Thyroid gland (tissue), 4 donors: ENCODE results near the gene RRAD. TPM values are rescaled to one million over a fixed set of nuclear protein-coding genes. Genes with fewer than 3 reads are reported as not detected.
"Not testable (repeated sequence)": the region's sequence is repeated elsewhere in the genome, so short reads cannot be mapped to it uniquely, and the experiment has no call there.

ENCODE experiments used
- DNase-seq, 2 donors: peaks; one replicate each; pipeline ENCODE4 v3.0.0-alpha.2; 2019
- H3K27ac ChIP-seq, 3 donors: fragments of 200-600 bp; sonication (generic); 1 replicate in 2 of 3; 2 replicates in 1 of 3; pipeline ENCODE4 v1.5.1; 2016 to 2019; ENCODE audit warnings: mild to moderate bottlenecking in 1 of 3, moderate library complexity in 1 of 3
- H3K27me3 ChIP-seq: fragments of 200-600 bp; sonication (generic); one replicate; pipeline ENCODE4 v1.5.1; 2019
- H3K36me3 ChIP-seq, 2 donors: fragments of 200-600 bp; sonication (generic); one replicate each; pipeline ENCODE4 v1.5.1; 2016 to 2019
- H3K4me1 ChIP-seq, 2 donors: fragments of 200-600 bp; sonication (generic); one replicate each; pipeline ENCODE4 v1.5.1; 2017 to 2019
- H3K4me3 ChIP-seq, 3 donors: fragments of 200-600 bp; sonication (generic); replicated peaks in 1 of 3; 1 replicate in 2 of 3; 2 replicates in 1 of 3; pipeline ENCODE4 v1.5.1; 2016; ENCODE audit warnings: mild to moderate bottlenecking in 1 of 3
- H3K9me3 ChIP-seq: fragments of 200-600 bp; sonication (generic); one replicate; pipeline ENCODE4 v1.5.1; 2017
- POLR2A ChIP-seq, 2 donors: fragments of 450-650 bp; IDR thresholded peaks; one replicate each; pipeline ENCODE4 v1.6.1; 2017; ENCODE audit warnings: antibody characterized with exemption in 2 of 2, mild to moderate bottlenecking in 2 of 2, moderate library complexity in 1 of 2
- WGBS, 2 donors: methylation state at CpG; one replicate each; pipeline ENCODE4 v1.1.5; 2017; 5-methylcytosine and 5-hydroxymethylcytosine counted together
- intact Hi-C: fragments of 100-400 bp; cut with DNase I; formaldehyde crosslinking; loops from one replicate; pipeline ENCODE4 v1.15.1; 2023
- total RNA-seq, 4 donors: library from RNA; depleted of rRNA; stranded (reverse); fragments of >200 nt; gene quantifications; one replicate each; pipeline ENCODE4 v1.2.3, GENCODE V29; 2016
- TF ChIP-seq, protein P1 (sequence below), 6 experiments: fragments of 200-600 bp in 3 of 6; fragments of 450-650 bp in 3 of 6; sonication (generic) in 3 of 6; IDR thresholded peaks; one replicate each; pipeline ENCODE4 v1.5.1; 2016 to 2019; ENCODE audit warnings: antibody characterized with exemption in 6 of 6, mild to moderate bottlenecking in 2 of 6, inconsistent platforms in 1 of 6, moderate library complexity in 1 of 6

Gene RRAD
- total RNA-seq, 4 donors from 2014 or later = 6.1 to 15.6 (median 10.9) TPM

DNA sequence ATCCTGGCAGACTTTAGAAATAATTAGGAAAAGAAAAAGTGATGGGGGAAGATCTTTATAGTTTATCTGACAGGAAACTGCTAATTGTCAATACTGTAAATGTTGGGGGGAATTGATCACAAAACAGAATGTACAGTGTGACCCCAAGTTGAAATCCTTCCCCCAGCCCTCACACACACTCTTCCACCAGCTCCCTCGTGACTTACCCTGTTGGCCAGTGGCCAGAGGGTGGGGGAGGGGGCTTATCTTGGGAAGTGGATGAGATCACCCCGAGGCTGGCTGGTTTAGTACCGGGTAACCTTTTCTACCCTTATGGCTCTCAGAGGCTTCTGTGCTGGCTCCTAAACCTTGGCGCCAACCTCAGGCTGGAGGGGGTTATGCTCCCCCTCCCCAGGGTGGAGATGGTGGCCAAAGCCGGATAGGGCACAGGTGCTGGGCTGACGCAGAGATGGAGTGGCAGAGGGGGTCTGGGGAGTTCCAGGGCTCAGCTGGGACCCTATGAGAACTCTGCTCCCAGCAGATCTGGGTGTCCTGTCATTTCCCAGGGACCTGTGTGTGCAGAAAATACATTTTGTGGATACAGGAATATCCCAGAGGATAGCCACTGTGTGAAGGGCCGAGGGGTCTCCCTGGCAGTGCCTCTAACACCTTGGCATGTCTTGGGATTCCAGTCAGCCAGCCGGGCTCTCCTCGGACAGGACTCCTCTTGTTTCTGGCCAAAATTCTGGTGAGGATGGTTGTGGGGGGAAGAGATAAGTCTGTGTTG lies 25.2 kb downstream of the RRAD start:
- H3K4me3 ChIP-seq = no peak overlapping the region
- WGBS, 2 donors = 18 to 23% methylated on average over 6 to 8 of the region's 9 CpGs
- no peaks in the 10 kb centered on the region for H3K27me3 ChIP-seq
- peaks cover 68 to 96% of the 10 kb centered on the region in 2 donors for H3K4me1 ChIP-seq
- H3K27ac ChIP-seq = peak overlapping the region; percentile 89 to 98 (median 96)
- H3K36me3 ChIP-seq = no peaks in the 10 kb centered on the region
- no peaks in the 10 kb centered on the region for H3K9me3 ChIP-seq
- intact Hi-C loops = loop anchor here (10.0 kb wide), 1 partner anchor 285 kb away; the partner anchor contains the start of gene MATCAP1
- TF ChIP-seq, protein P1, sequence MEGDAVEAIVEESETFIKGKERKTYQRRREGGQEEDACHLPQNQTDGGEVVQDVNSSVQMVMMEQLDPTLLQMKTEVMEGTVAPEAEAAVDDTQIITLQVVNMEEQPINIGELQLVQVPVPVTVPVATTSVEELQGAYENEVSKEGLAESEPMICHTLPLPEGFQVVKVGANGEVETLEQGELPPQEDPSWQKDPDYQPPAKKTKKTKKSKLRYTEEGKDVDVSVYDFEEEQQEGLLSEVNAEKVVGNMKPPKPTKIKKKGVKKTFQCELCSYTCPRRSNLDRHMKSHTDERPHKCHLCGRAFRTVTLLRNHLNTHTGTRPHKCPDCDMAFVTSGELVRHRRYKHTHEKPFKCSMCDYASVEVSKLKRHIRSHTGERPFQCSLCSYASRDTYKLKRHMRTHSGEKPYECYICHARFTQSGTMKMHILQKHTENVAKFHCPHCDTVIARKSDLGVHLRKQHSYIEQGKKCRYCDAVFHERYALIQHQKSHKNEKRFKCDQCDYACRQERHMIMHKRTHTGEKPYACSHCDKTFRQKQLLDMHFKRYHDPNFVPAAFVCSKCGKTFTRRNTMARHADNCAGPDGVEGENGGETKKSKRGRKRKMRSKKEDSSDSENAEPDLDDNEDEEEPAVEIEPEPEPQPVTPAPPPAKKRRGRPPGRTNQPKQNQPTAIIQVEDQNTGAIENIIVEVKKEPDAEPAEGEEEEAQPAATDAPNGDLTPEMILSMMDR (IDR thresholded peaks at IDR 0.05) = no peak
- TF ChIP-seq POLR2A (IDR thresholded peaks at IDR 0.05) = peak; percentile 8 to 51
- peak; percentile 93 to 96 for DNase-seq

DNA sequence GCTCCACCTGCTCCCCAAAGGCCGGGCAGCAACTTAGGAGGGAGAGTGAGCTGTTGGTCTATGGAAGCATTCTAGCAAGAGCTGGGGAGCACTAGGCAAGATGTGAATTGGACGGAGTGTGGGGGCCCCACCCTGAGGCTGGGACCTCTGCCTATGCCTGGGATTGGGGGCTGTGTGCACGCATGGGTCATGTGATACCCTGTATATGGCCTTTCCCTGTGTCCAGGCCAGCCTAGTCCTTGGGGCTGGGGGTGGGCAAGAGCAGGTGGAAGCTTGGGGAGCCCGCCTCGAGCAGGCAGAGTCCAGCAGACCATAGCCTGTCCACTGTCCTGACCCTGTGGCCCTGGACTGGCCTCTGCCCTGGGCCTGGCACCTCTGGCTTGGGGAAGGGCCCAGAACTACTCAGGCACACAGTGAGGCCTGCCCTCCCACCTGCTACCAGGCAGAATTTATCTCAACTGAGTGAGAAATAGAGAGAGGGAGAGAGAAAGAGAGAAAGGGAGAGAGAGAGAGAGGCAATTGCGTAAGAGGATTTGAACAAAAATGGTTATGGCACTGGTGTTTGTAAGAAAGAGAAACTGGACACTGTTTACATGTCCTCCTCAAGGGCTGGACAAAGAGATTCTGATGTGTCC lies 25.9 kb downstream of the RRAD start:
- H3K4me3 ChIP-seq = no peak overlapping the region
- H3K27ac ChIP-seq = peak overlapping the region; percentile 89 to 98 (median 96)
- no peak for TF ChIP-seq POLR2A (IDR thresholded peaks at IDR 0.05)
- TF ChIP-seq, protein P1 (IDR thresholded peaks at IDR 0.05) = no peak
- intact Hi-C loops = loop anchor here (10.0 kb wide), 1 partner anchor 285 kb away; the partner anchor contains the start of gene MATCAP1
- no peaks in the 10 kb centered on the region for H3K27me3 ChIP-seq
- no peaks in the 10 kb centered on the region for H3K36me3 ChIP-seq
- peaks cover 61 to 89% of the 10 kb centered on the region in 2 donors for H3K4me1 ChIP-seq
- H3K9me3 ChIP-seq = no peaks in the 10 kb centered on the region
- 79 to 83% methylated on average over 6 of the region's 6 CpGs for WGBS, 2 donors
- DNase-seq = peak in 1 of 2 donors; percentile 38

DNA sequence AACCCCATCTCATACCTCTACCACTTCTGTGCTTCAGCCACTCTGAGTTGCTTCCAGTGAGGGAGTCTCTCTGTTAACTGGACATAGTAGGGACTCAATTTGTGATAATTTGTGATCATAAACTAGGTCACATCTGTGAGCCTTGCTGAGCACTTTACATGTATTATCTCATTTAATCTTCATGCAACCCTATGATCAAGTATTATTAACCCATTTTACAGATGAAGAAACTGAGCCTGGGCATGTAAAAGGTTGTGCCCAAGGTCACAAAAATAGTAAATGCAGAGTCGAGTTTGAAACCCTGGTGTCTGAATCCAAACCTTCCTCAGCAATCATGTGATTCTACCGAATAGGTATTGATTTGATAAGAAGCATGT lies 26.4 kb downstream of the RRAD start:
- TF ChIP-seq, protein P1 (IDR thresholded peaks at IDR 0.05) = no peak
- TF ChIP-seq POLR2A (IDR thresholded peaks at IDR 0.05) = no peak
- H3K36me3 ChIP-seq = no peaks in the 10 kb centered on the region
- H3K27me3 ChIP-seq = no peaks in the 10 kb centered on the region
- H3K4me1 ChIP-seq = peaks cover 59 to 84% of the 10 kb centered on the region in 2 donors
- no peaks in the 10 kb centered on the region for H3K9me3 ChIP-seq
- intact Hi-C loops = loop anchor here (10.0 kb wide), 1 partner anchor 286 kb away; the partner anchor contains the start of gene MATCAP1
- H3K27ac ChIP-seq = peak overlapping the region; percentile 89 to 98 (median 96)
- no peak overlapping the region for H3K4me3 ChIP-seq
- no peak for DNase-seq
- 92 to 97% methylated on average over 2 of the region's 2 CpGs for WGBS, 2 donors

DNA sequence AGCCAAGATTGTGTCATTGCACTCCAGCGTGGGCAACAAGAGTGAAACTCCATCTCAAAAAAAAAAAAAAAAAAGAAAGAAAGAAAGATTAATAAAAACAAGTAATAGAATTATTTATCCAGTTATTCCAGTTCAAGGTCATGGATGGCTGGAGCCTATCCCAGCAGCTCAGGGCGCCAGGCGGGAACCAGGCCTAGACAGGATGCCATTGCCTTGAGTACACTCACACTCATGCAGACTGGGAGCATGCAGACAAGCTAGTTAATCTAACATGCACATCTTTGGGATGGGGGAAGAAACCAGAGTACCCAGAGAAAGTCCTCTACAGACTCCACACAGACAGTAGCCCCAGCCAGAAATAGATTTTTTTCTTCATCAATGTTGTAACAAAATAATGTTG lies 27.1 kb downstream of the RRAD start:
- H3K4me3 ChIP-seq = no peak overlapping the region
- no peaks in the 10 kb centered on the region for H3K36me3 ChIP-seq
- 34 to 37% methylated on average over 3 of the region's 3 CpGs for WGBS, 2 donors
- intact Hi-C loops = loop anchor here (10.0 kb wide), 1 partner anchor 287 kb away; the partner anchor contains the start of gene MATCAP1
- H3K4me1 ChIP-seq = peaks cover 59 to 77% of the 10 kb centered on the region in 2 donors
- H3K27ac ChIP-seq = peak overlapping the region; percentile 89 to 98 (median 96)
- TF ChIP-seq POLR2A (IDR thresholded peaks at IDR 0.05) = no peak
- TF ChIP-seq, protein P1 (IDR thresholded peaks at IDR 0.05) = no peak
- no peaks in the 10 kb centered on the region for H3K9me3 ChIP-seq
- no peaks in the 10 kb centered on the region for H3K27me3 ChIP-seq
- DNase-seq = peak; percentile 80 to 87

DNA sequence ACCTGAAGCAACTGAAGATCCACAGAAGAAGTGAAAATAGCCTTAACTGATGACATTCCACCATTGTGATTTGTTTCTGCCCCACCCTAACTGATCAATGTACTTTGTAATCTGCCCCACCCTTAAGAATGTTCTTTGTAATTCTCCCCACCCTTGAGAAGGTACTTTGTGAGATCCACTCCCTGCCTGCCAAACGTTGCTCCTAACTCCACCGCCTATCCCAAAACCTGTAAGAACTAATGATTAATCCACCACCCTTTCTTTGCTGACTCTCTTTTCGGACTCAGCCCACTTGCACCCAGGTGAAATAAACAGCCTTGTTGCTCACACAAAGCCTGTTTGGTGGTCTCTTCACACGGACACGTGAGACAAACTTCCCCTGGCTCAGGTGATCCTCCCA lies 28.7 kb downstream of the RRAD start:
- H3K27me3 ChIP-seq, H3K9me3 ChIP-seq, H3K4me3 ChIP-seq, H3K36me3 ChIP-seq, DNase-seq: not testable (repeated sequence)
- peak overlapping the region in 2 of 3 donors; percentile 38 to 98 for H3K27ac ChIP-seq
- intact Hi-C loops = loop anchor here (10.0 kb wide), 1 partner anchor 288 kb away; the partner anchor contains the start of gene MATCAP1
- peaks cover 52 to 66% of the 10 kb centered on the region in 2 donors for H3K4me1 ChIP-seq
- WGBS, 2 donors = 79 to 81% methylated on average over 5 of the region's 5 CpGs
